SK-N-SH (cell line): Measurements from ENCODE around the gene MIER1.
A peak's percentile ranks its signal among the peaks of the same experiment; 100 is the strongest.

Experiments used
- CHD2 ChIP-seq: fragments of 150-350 bp; IDR thresholded peaks from 2 replicates; pipeline ENCODE4 v1.6.1; 2018; ENCODE audit warnings: low read length; ENCODE audit not compliant: partially characterized antibody
- CTCF ChIP-seq: fragments of 200-600 bp; sonication (generic); IDR thresholded peaks from 2 replicates; pipeline ENCODE4 v1.6.1; 2017; ENCODE audit warnings: antibody characterized with exemption, mild to moderate bottlenecking, moderate library complexity
- EP300 ChIP-seq, 2 experiments: IDR thresholded peaks; 2 replicates each; pipeline versions ENCODE4 v1.4.0 to v1.6.1; 2012; ENCODE audit warnings: borderline replicate concordance in 1 of 2, low read depth in 1 of 2, low read length in 1 of 2
- EZH2phosphoT487 ChIP-seq: fragments of 200-600 bp; sonication (generic); IDR thresholded peaks from 2 replicates; pipeline ENCODE4 v1.6.1; 2017; ENCODE audit warnings: low read depth, mixed run types, mild to moderate bottlenecking, antibody characterized with exemption, moderate library complexity, borderline replicate concordance
- GATA2 ChIP-seq: sonication (generic); formaldehyde crosslinking; IDR thresholded peaks from 2 replicates; pipeline ENCODE4 v1.5.0; 2020; ENCODE audit warnings: mild to moderate bottlenecking, missing genetic modification reagents
- TCF12 ChIP-seq: IDR thresholded peaks from 2 replicates; pipeline ENCODE4 v1.4.0; 2012
- YY1 ChIP-seq: IDR thresholded peaks from 2 replicates; pipeline ENCODE4 v1.4.0; 2012; ENCODE audit warnings: low read depth, mild to moderate bottlenecking

- TF ChIP-seq CTCF (no peak), EP300 (IDR thresholded peaks at IDR 0.05; ENCODE audit: borderline replicate concordance in 1 of 2, low read depth in 1 of 2, low read length in 1 of 2) (no peak), CHD2 (no peak), GATA2 (CRISPR knock-in tag) (no peak), EZH2phosphoT487 (no peak), YY1 (0 out of 2 replicates have a peak, but pooled peaks have one; percentile 9), TCF12 (no peak)
Observed at GRCh38 chr1:66925558-66925910, 744 bp downstream of the MIER1 start.
